Stimulated activated CD8-positive, alpha-beta memory T cell treated with anti-CD3 and anti-CD28 coated beads, Interleukin-7, amount 100 ng/mL, for 4 hours (primary cell): Measurements from ENCODE around the gene SH3PXD2B.
"Not testable (repeated sequence)": the region's sequence is repeated elsewhere in the genome, so short reads cannot be mapped to it uniquely, and the experiment has no call there.

Experiments
- DNase-seq, 2 donors: peaks; one replicate each; pipeline ENCODE4 v3.0.0-alpha.2; 2020; ENCODE audit warnings: low read depth in 2 of 2

SH3PXD2B gene

GRCh38 chr5:172339264-172340180, 114.8 kb downstream of the SH3PXD2B start:
- no peak for DNase-seq

GRCh38 chr5:172336676-172337285, 117.5 kb downstream of the SH3PXD2B start:
- DNase-seq: no peak

GRCh38 chr5:172336264-172336663, 118.1 kb downstream of the SH3PXD2B start:
- no peak for DNase-seq

- no peak for DNase-seq
Observed at GRCh38 chr5:172335721-172336120, 118.6 kb downstream of the SH3PXD2B start.

- DNase-seq: no peak
Observed at GRCh38 chr5:172334641-172335040, 119.7 kb downstream of the SH3PXD2B start.

- DNase-seq: no peak
Observed at GRCh38 chr5:172334196-172334595, 120.1 kb downstream of the SH3PXD2B start.

- not testable (repeated sequence) for DNase-seq
Observed at GRCh38 chr5:172326901-172327300, 127.4 kb downstream of the SH3PXD2B start.

GRCh38 chr5:172325452-172325851, 128.9 kb downstream of the SH3PXD2B start:
- DNase-seq: no peak

- no peak for DNase-seq
Observed at GRCh38 chr5:172322028-172322965, 132.0 kb downstream of the SH3PXD2B start.

- no peak for DNase-seq
Observed at GRCh38 chr5:172321593-172321992, 132.7 kb downstream of the SH3PXD2B start.

GRCh38 chr5:172319708-172320441, 134.4 kb downstream of the SH3PXD2B start:
- no peak for DNase-seq

GRCh38 chr5:172315587-172316493, 138.5 kb downstream of the SH3PXD2B start:
- no peak for DNase-seq

GRCh38 chr5:172313915-172314314, 140.4 kb downstream of the SH3PXD2B start:
- no peak for DNase-seq

GRCh38 chr5:172312286-172312685, 142.0 kb downstream of the SH3PXD2B start:
- DNase-seq: no peak

- DNase-seq: no peak
Observed at GRCh38 chr5:172311605-172312004, 142.7 kb downstream of the SH3PXD2B start.

- DNase-seq: no peak
Observed at GRCh38 chr5:172311026-172311425, 143.3 kb downstream of the SH3PXD2B start.

- DNase-seq: no peak
Observed at GRCh38 chr5:172305380-172305779, 148.9 kb downstream of the SH3PXD2B start.

GRCh38 chr5:172303572-172304335, 150.6 kb downstream of the SH3PXD2B start:
- no peak for DNase-seq

- no peak for DNase-seq
Observed at GRCh38 chr5:172303162-172303561, 151.2 kb downstream of the SH3PXD2B start.
